Muscle of leg (tissue), 11 donors: ENCODE measurements around the gene NFIB. TPM values are rescaled to one million over a fixed set of nuclear protein-coding genes. Genes with fewer than 3 reads are reported as not detected.

Experiments used
- DNase-seq: peaks from one replicate; pipeline ENCODE4 v3.0.0; 2013
- H3K27ac ChIP-seq: one replicate; pipeline ENCODE4 v1.5.1; 2013; ENCODE audit warnings: mild to moderate bottlenecking, low read length, control low read depth
- H3K27me3 ChIP-seq: one replicate; pipeline ENCODE4 v1.6.1; 2013; ENCODE audit warnings: low read length; ENCODE audit not compliant: control insufficient read depth, insufficient read depth
- H3K36me3 ChIP-seq: one replicate; pipeline ENCODE4 v1.6.1; 2013; ENCODE audit warnings: low read length; ENCODE audit not compliant: control insufficient read depth, insufficient read depth
- H3K4me1 ChIP-seq: one replicate; pipeline ENCODE4 v1.6.1; 2013; ENCODE audit warnings: low read length; ENCODE audit not compliant: control insufficient read depth, insufficient read depth
- H3K4me3 ChIP-seq: one replicate; pipeline ENCODE4 v1.5.1; 2013; ENCODE audit warnings: low read length, control low read depth
- H3K9me3 ChIP-seq: replicated peaks from 2 replicates; pipeline ENCODE4 v1.6.1; 2013; ENCODE audit warnings: low read depth, low read length; ENCODE audit not compliant: control insufficient read depth
- WGBS: methylation state at CpG from one replicate; pipeline ENCODE4 v1.1.5; 2013; ENCODE audit warnings: missing lambda C conversion rate; ENCODE audit not compliant: insufficient coverage; 5-methylcytosine and 5-hydroxymethylcytosine counted together
- polyA plus RNA-seq, 8 donors: library from polyadenylated mRNA; unstranded; fragments of 120-200 nt; gene quantifications; one replicate each; pipeline versions ENCODE4 v1.2.1 to v1.2.3, GENCODE V29; 2013; ENCODE audit warnings: inconsistent platforms in 1 of 8, low replicate concordance in 1 of 8; ENCODE audit not compliant: insufficient read length in 8 of 8, insufficient read depth in 1 of 8
- total RNA-seq: library from RNA; stranded (reverse); fragments of 120-200 nt; gene quantifications from one replicate; pipeline ENCODE4 v1.2.4, GENCODE V29; 2013

NFIB gene
- total and polyA plus RNA-seq, 9 donors = 63.7 to 119 (median 85.8) TPM

- peak overlapping the region; percentile 86 for H3K27ac ChIP-seq
- peaks cover 2% of the 10 kb centered on the region for H3K36me3 ChIP-seq
- H3K27me3 ChIP-seq = no peaks in the 10 kb centered on the region
- 64% methylated on average over 3 of the region's 11 CpGs for WGBS
- peaks cover 8% of the 10 kb centered on the region for H3K4me1 ChIP-seq
- DNase-seq = peak; percentile 84
- no peak overlapping the region for H3K4me3 ChIP-seq
- no peaks in the 10 kb centered on the region for H3K9me3 ChIP-seq
Measured at GRCh38 chr9:14180093-14180959, 133.6 kb downstream of the NFIB start.

GRCh38 chr9:14179449-14179848 lies 134.5 kb downstream of the NFIB start:
- WGBS = no CpG with 5 or more reads among the region's 3 CpGs
- no peaks in the 10 kb centered on the region for H3K9me3 ChIP-seq
- H3K4me3 ChIP-seq = no peak overlapping the region
- H3K4me1 ChIP-seq = peaks cover 8% of the 10 kb centered on the region
- no peaks in the 10 kb centered on the region for H3K27me3 ChIP-seq
- H3K36me3 ChIP-seq = peaks cover 2% of the 10 kb centered on the region
- no peak overlapping the region for H3K27ac ChIP-seq
- DNase-seq = no peak

GRCh38 chr9:14175778-14176177 lies 138.2 kb downstream of the NFIB start:
- no peak for DNase-seq
- WGBS = no CpG with 5 or more reads among the region's 1 CpG
- Histone ChIP-seq H3K36me3 (peaks cover 4% of the 10 kb centered on the region), H3K27me3 (no peaks in the 10 kb centered on the region), H3K4me1 (peaks cover 2% of the 10 kb centered on the region), H3K4me3 (no peak overlapping the region), H3K27ac (no peak overlapping the region), H3K9me3 (no peaks in the 10 kb centered on the region)

GRCh38 chr9:14173713-14174112 lies 140.2 kb downstream of the NFIB start:
- DNase-seq = no peak
- Histone ChIP-seq H3K27ac (no peak overlapping the region), H3K4me3 (no peak overlapping the region), H3K27me3 (no peaks in the 10 kb centered on the region), H3K36me3 (peaks cover 5% of the 10 kb centered on the region), H3K4me1 (no peaks in the 10 kb centered on the region), H3K9me3 (no peaks in the 10 kb centered on the region)
- WGBS = no CpG with 5 or more reads among the region's 2 CpGs

GRCh38 chr9:14170973-14171596 lies 142.9 kb downstream of the NFIB start:
- Histone ChIP-seq H3K27ac (no peak overlapping the region), H3K4me3 (no peak overlapping the region), H3K9me3 (no peaks in the 10 kb centered on the region), H3K4me1 (no peaks in the 10 kb centered on the region), H3K36me3 (peaks cover 7% of the 10 kb centered on the region), H3K27me3 (no peaks in the 10 kb centered on the region)
- 92% methylated on average over 2 of the region's 5 CpGs for WGBS
- no peak for DNase-seq

- H3K9me3 ChIP-seq = no peaks in the 10 kb centered on the region
- DNase-seq = no peak
- WGBS = no CpG with 5 or more reads among the region's 2 CpGs
- no peak overlapping the region for H3K4me3 ChIP-seq
- H3K36me3 ChIP-seq = peaks cover 7% of the 10 kb centered on the region
- no peak overlapping the region for H3K27ac ChIP-seq
- no peaks in the 10 kb centered on the region for H3K27me3 ChIP-seq
- no peaks in the 10 kb centered on the region for H3K4me1 ChIP-seq
Measured at GRCh38 chr9:14170392-14170931, 143.5 kb downstream of the NFIB start.

GRCh38 chr9:14168381-14168780 lies 145.6 kb downstream of the NFIB start:
- no peak for DNase-seq
- H3K4me3 ChIP-seq = no peak overlapping the region
- H3K9me3 ChIP-seq = no peaks in the 10 kb centered on the region
- peaks cover 7% of the 10 kb centered on the region for H3K36me3 ChIP-seq
- no peaks in the 10 kb centered on the region for H3K27me3 ChIP-seq
- H3K27ac ChIP-seq = no peak overlapping the region
- WGBS = 80% methylated on average over 3 of the region's 5 CpGs
- no peaks in the 10 kb centered on the region for H3K4me1 ChIP-seq

GRCh38 chr9:14165376-14166035 lies 148.4 kb downstream of the NFIB start:
- H3K27ac ChIP-seq = no peak overlapping the region

GRCh38 chr9:14164908-14165307 lies 149.0 kb downstream of the NFIB start:
- H3K4me1 ChIP-seq = no peaks in the 10 kb centered on the region
- no peaks in the 10 kb centered on the region for H3K9me3 ChIP-seq
- no peak for DNase-seq
- no peak overlapping the region for H3K4me3 ChIP-seq
- peaks cover 4% of the 10 kb centered on the region for H3K36me3 ChIP-seq
- no peaks in the 10 kb centered on the region for H3K27me3 ChIP-seq
- no peak overlapping the region for H3K27ac ChIP-seq
- no CpG with 5 or more reads among the region's 1 CpG for WGBS

More at GRCh38 chr9:14165376-14166035, 148.4 kb downstream of the NFIB start:
- H3K4me1 ChIP-seq = no peaks in the 10 kb centered on the region
- no peak for DNase-seq
- no peaks in the 10 kb centered on the region for H3K9me3 ChIP-seq
- no CpG with 5 or more reads among the region's 4 CpGs for WGBS
- H3K36me3 ChIP-seq = peaks cover 5% of the 10 kb centered on the region
- no peaks in the 10 kb centered on the region for H3K27me3 ChIP-seq
- no peak overlapping the region for H3K4me3 ChIP-seq
